Superior temporal gyrus (tissue), 1 donor: Measurements from ENCODE around the gene DCAF8.
"Not testable (repeated sequence)": the region's sequence is repeated elsewhere in the genome, so short reads cannot be mapped to it uniquely, and the experiment has no call there.

Experiments
- DNase-seq: peaks from one replicate; pipeline ENCODE4 v3.0.0-alpha.2; 2016; ENCODE audit errors: extremely low spot score

The DCAF8 gene

DNA sequence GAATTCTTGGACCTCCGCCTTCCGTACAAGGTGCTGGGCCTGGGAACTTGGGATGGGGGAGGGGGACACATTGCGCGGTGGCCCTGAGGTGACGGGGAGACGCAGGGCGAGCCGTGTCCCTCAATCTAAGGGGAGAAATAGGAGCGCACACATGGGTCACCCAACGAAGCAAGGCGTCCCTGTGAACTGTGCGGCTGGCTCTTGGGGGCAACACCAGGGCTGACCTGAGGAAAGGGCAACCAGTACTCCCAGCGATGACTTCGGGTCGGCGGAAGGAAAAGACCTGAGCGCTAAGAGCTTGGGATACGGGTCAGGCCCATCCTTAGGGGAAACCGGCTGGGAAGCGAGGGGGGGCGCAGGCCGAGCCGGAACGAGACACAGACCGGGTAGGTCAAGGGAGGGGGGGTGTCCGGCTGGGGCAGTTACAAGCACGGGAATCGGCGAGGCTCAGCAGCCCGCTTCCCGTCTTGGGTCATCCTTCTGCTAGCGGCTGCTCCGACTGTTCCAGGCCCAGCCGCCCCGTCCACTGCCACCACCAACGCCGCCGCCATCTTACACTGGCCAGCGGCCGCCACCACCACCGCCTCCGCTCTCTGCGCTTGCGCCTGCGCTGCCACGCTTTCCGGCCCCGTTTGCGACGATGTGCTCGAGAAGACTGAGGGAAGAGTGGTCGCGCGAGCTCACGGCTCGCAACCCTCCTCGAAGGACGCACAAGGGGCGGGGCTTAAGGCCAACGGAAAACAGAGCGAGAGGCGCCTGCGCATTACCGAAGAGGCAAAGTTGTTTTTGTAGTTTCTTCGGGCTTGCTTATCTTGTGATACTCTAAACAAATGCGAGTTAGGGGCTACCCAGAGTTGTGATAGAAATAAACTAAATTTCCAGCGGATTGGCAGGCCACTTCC lies at the start of gene DCAF8:
Gene DCAF8 (minus strand): TSS at position 657 of the 902 bp plus-strand sequence. CDS start 18,541 bp downstream, outside the sequence.
- peak; percentile 99 for DNase-seq

DNA sequence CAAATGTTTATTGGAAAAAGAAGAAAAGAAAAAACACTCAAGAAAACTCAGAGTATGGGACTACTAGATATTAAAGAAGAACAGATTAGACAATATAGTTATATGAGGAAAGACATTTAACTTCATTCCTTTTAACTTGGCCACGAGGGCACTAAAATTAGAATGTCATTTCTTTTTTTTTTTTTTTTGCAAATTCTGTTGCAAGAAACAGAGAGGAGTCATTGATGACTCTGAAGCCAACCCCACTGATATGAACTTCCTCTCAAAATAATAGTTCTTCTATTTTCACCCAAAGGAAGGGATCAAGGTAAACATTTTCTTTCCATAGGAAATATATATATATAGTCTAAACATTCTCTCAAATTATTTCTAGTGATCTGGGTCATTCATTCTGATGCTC lies 47.2 kb upstream of the DCAF8 start:
- DNase-seq: no peak

DNA sequence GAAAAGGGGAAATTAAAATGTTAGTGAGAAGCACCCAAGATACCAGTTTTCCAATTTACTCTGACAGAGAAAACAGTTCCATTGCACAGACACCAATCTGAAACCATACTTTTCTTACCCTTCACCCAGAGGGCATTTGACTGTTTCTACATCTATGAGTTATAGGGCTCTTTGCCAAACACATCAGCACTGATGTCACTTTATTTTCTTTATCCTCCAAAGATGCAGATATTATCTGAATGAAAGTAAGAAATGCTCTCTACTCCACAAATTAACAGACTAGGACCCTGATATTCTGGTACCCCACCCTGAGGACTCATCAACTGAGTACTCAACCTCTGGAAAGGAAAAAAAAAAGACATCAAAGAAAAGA lies 46.8 kb upstream of the DCAF8 start:
- no peak for DNase-seq

DNA sequence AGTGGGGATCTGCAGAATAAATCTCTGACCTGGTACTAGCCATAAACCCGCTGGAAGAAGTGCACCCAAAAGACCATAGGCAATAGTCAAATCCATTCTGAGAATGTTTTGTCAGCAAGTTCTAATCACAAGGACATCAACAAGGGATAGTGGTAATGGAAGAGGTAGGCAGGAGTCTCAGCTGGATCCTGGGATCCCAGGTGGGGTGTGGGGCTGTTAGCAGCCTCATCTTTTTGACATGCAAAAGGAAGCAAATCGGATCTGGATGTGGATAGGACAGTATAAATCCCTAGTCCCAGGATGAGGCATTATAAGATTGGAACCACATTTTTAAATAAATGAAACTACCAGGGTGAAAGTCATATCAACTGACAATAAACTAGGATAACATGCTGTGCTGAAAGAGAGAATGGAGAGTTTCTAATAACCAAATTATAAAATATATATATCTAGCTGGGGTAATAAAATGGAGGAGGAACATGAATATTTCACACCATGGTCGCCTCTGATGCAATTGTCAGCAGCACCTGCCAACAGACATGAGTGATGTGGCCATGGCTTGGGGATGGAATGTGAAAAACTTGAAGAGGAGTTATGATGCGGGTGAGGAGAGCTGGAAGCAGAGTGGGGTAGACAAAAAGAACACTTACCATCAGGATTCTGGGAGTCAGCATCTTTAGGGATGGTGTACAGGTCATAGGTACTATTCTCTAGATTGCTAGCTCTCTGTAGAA lies 46.3 kb upstream of the DCAF8 start:
- no peak for DNase-seq

- no peak for DNase-seq
These were observed 44.9 kb upstream of the DCAF8 start for GRCh38 chr1:160307118-160307791.

GRCh38 chr1:160300173-160300572 lies 37.8 kb upstream of the DCAF8 start:
- no peak for DNase-seq

- no peak for DNase-seq
These were observed 33.7 kb upstream of the DCAF8 start for GRCh38 chr1:160296036-160296435.

DNA sequence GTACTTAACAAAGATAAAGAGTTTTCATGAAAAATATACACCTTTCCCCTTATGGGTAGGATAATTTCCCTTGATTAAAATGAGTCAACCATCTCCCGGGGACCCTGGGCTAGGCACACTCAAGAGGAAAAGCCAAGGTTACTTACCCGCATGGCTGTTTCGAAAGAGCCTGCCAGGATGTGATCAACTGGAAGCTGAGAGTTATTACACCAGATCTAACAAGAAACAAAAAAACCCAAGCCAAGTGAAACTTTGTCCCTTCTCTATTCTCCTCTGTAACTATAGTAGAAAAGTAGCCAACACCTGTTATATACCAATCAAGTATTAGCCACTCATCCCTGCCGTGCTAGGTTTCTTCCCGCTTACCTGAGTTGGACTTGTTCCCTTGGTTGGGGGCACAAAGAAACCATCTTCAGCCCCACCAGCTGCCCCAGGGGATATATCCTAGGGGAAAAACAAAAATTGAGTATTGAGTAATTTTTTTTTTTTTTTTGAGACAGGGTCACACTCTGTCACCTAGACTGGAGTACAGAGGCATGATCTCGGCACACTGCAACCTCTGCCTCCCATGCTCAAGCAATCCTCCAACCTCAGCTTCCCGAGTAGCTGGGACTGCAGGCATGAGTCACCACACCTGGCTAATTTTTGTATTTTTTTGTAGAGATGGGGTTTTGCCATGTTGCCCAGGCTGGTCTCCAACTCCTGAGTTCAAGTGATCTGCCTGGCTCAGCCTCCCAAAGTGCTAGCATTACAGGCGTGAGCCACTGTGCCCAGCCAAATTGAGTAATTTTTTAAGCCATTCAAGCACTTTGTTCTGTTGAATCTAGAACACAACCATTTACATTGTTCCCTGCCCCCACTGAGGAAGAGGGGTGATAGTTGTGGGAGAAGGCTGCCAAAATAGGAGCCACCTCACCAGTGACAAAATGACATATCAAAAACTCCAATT lies 30.9 kb upstream of the DCAF8 start:
- no peak for DNase-seq

DNA sequence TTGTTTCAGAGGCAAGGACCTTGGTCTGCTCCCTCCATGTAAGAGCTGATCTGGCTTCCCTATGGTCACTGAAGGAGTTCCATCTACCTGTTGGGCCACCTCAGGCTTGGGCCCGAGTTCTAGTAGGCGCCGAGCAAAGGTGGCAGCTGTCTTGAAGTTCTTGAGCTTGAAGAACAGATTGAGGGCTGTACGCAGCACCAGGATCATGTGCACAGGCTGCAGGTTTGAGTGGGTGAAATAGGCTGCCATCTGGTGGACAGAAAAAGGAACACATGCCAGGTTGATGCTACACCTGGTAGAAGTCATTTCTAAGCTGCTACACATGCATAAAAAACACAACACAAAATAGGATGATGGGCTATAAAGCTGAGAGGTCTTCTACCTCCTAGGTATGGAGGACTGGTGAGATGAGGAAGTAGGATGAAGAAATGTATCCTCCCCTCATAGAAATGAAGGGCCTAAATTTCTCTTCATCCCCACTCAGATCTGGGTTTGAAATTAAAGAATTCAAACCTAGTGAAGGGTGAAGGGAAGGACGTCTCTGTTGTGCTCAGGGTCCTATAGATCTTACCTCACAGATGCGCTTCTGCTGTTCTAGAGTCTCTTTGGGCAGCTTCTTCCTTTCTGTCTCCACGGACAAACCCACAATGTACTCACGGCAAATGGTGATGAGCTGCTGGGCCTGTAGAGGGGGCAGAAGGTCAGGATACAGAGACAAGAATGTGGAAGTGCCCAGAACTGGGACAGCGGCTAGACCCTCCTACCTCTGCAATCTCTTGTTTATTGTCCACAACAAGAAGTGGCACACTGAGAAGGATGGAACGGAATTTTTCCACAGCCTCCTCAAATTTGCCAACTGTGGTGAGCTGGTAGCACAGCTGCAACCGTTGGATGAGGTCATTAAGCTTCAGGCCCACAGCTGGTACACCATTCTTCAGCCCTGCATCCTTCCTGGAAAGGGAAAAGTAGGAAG lies 29.2 kb upstream of the DCAF8 start:
- DNase-seq: peak; percentile 86

GRCh38 chr1:160287769-160288168 lies 25.4 kb upstream of the DCAF8 start:
- DNase-seq: not testable (repeated sequence)

DNA sequence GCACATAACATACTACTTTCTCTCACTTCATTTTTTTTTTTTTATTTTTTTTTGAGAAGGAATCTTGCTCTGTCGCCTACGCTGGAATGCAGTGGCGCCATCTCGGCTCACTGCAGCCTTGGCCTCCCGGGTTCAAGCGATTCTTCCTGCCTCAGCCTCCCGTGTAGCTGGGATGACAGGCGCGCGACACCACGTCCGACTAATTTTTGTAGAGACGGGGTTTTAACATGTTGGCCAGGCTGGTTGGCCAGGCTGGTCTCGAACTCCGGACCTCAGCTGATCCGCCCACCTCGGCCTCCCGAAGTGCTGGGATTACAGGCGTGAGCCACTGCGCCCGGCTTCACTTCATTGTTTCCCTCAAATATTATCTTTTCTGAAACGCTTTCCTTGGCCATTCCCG lies 23.2 kb upstream of the DCAF8 start:
- DNase-seq: no peak

GRCh38 chr1:160284782-160285344 lies 22.5 kb upstream of the DCAF8 start, which contains the start of gene PEX19:
TSS of gene PEX19 (minus strand) at chr1:160285133. CDS start at chr1:160285124, 9 bp downstream.
- peak; percentile 94 for DNase-seq

DNA sequence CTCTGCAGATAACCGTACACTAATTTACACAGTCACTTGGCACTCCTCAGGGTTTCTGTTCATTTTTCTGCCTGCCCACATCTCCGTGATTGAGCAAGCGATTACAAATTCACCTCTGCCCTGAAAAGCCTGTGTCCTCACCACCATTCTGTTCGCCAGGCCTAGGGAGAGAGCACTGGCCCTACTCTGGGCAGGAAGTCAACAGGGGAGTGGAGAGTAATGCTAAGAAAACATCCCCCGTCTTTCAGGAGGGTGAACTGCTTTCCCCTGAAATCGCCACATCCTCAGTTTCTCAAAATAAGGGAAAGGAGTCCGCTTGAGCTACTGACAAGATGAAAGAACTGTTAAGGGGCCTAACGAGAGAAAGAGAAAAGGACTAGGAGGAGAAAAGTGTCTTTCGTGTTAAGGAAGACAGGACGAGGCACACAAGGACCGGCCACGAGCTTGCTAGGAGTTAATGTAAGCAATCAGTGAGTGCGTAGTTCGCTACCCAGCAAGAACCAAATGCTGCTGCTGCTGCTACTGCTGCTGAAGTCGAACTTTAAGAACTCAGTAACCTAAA lies 22.0 kb upstream of the DCAF8 start:
- DNase-seq: peak; percentile 27

DNA sequence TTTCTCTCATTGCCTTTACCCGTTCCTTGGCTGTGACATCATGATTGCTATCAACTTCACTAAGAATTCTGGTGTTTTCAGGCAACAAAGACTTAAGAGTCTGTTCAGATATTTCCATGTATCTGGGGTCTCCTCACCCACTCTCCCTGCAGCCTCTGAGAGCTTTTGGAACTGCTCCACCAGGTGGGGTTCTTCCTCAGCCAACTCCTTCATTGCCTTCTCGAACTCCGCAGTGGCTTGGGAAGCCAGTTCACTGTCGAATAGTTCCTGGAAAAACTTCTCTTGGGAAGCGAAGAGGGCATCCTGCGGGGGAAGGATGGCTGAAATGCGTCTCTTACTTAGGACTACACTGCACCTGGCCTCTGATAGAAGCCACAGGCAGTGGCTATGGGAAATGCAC lies 20.5 kb upstream of the DCAF8 start:
- DNase-seq: no peak

- DNase-seq: no peak
These were observed 15.6 kb upstream of the DCAF8 start for GRCh38 chr1:160277987-160278386.

GRCh38 chr1:160277330-160277729 lies 15.0 kb upstream of the DCAF8 start:
- no peak for DNase-seq

- no peak for DNase-seq
These were observed 8.7 kb upstream of the DCAF8 start for GRCh38 chr1:160271025-160271424.

- DNase-seq: no peak
These were observed 5.1 kb upstream of the DCAF8 start for GRCh38 chr1:160267284-160267991.
